Neural cell (in vitro differentiated cells): Measurements from ENCODE around the gene HSPA1A. TPM values are rescaled to one million over a fixed set of nuclear protein-coding genes. Genes with fewer than 3 reads are reported as not detected.

Source experiments
- H2AFZ ChIP-seq: fragments of 200-600, 300-800 bp; sonication (generic), shearing (Covaris generic); 2 replicates; pipeline ENCODE4 v1.6.0; 2014; ENCODE audit warnings: low read depth, mild to moderate bottlenecking, antibody characterized with exemption, low read length, moderate library complexity
- H3F3A ChIP-seq: fragments of 200-600 bp; shearing (Covaris generic); 2 replicates; pipeline ENCODE4 v1.6.1; 2016; ENCODE audit warnings: mild to moderate bottlenecking, moderate library complexity, mixed read lengths, antibody characterized with exemption, low read length; ENCODE audit not compliant: insufficient read depth, poor library complexity, severe bottlenecking
- H3K27ac ChIP-seq: fragments of 200-600, 300-800 bp; sonication (generic), shearing (Covaris generic); 2 replicates; pipeline ENCODE4 v1.5.1; 2014; ENCODE audit warnings: mild to moderate bottlenecking, low read length, moderate library complexity
- H3K27me3 ChIP-seq: fragments of 300-800, 200-600 bp; sonication (generic), shearing (Covaris generic); 2 replicates; pipeline ENCODE4 v1.6.0; 2014; ENCODE audit warnings: mild to moderate bottlenecking, low read depth, low read length, moderate library complexity; ENCODE audit not compliant: insufficient read depth
- H3K36me3 ChIP-seq: fragments of 300-800, 200-600 bp; sonication (generic), shearing (Covaris generic); 2 replicates; pipeline ENCODE4 v1.5.1; 2014; ENCODE audit warnings: mild to moderate bottlenecking, antibody characterized with exemption, low read length, moderate library complexity; ENCODE audit not compliant: insufficient read depth
- H3K4me2 ChIP-seq: fragments of 300-800, 200-600 bp; sonication (generic), shearing (Covaris generic); 2 replicates; pipeline ENCODE4 v1.6.0; 2014; ENCODE audit warnings: mild to moderate bottlenecking, low read length
- H3K4me3 ChIP-seq: fragments of 300-800, 200-600 bp; sonication (generic), shearing (Covaris generic); 2 replicates; pipeline ENCODE4 v1.5.1; 2014; ENCODE audit warnings: mild to moderate bottlenecking, low read length, moderate library complexity
- H3K79me2 ChIP-seq: fragments of 200-600 bp; shearing (Covaris generic); replicated peaks from 2 replicates; pipeline ENCODE4 v1.6.0; 2014; ENCODE audit warnings: mild to moderate bottlenecking, low read length, moderate library complexity; ENCODE audit not compliant: insufficient read depth
- H3K9ac ChIP-seq: fragments of 300-800, 200-600 bp; sonication (generic), shearing (Covaris generic); 2 replicates; pipeline ENCODE4 v1.6.1; 2016; ENCODE audit warnings: mild to moderate bottlenecking, low read length, mixed read lengths
- H3K9me2 ChIP-seq: fragments of 200-600 bp; shearing (Covaris generic); 2 replicates; pipeline ENCODE4 v1.6.1; 2016; ENCODE audit warnings: mild to moderate bottlenecking, low read length, mixed read lengths; ENCODE audit not compliant: insufficient read depth
- H3K9me3 ChIP-seq: fragments of 200-600, 300-800 bp; sonication (generic), shearing (Covaris generic); 2 replicates; pipeline ENCODE4 v1.6.1; 2016; ENCODE audit warnings: mild to moderate bottlenecking, mixed run types, low read length, moderate library complexity, mixed read lengths
- H4K20me1 ChIP-seq: fragments of 200-600 bp; shearing (Covaris generic); 2 replicates; pipeline ENCODE4 v1.6.1; 2016; ENCODE audit warnings: mild to moderate bottlenecking, mixed run types; ENCODE audit not compliant: insufficient read depth
- EP300 ChIP-seq: fragments of 450-650 bp; conservative IDR thresholded peaks from 2 replicates; pipeline ENCODE4 v1.6.1; 2014; ENCODE audit warnings: antibody characterized with exemption, mild to moderate bottlenecking, moderate library complexity; ENCODE audit not compliant: poor library complexity, severe bottlenecking
- EZH2 ChIP-seq: fragments of 200-600, 300-800 bp; shearing (Covaris generic), sonication (generic); IDR thresholded peaks from 2 replicates; pipeline ENCODE4 v1.6.1; 2014; ENCODE audit warnings: antibody characterized with exemption, low read length, borderline replicate concordance, mild to moderate bottlenecking; ENCODE audit not compliant: insufficient read depth, poor library complexity, severe bottlenecking
- MXI1 ChIP-seq: fragments of 450-650 bp; conservative IDR thresholded peaks from 2 replicates; pipeline ENCODE4 v1.6.1; 2014; ENCODE audit warnings: antibody characterized with exemption, mild to moderate bottlenecking; ENCODE audit not compliant: poor library complexity, severe bottlenecking
- POLR2AphosphoS5 ChIP-seq: IDR thresholded peaks from 2 replicates; pipeline ENCODE4 v1.6.1; 2012
- RAD21 ChIP-seq: fragments of 450-650 bp; conservative IDR thresholded peaks from 2 replicates; pipeline ENCODE4 v1.6.1; 2014; ENCODE audit warnings: antibody characterized with exemption, mild to moderate bottlenecking, moderate library complexity
- SMC3 ChIP-seq: fragments of 450-650 bp; conservative IDR thresholded peaks from 2 replicates; pipeline ENCODE4 v1.6.1; 2014; ENCODE audit warnings: antibody characterized with exemption, mild to moderate bottlenecking, moderate library complexity; ENCODE audit not compliant: poor library complexity
- TAF1 ChIP-seq: IDR thresholded peaks from 2 replicates; pipeline ENCODE4 v1.6.1; 2012; ENCODE audit warnings: low read depth
- polyA plus RNA-seq: library from polyadenylated mRNA; depleted of rRNA; stranded (reverse); fragments of >200 nt; gene quantifications from 2 replicates; pipeline ENCODE4 v1.2.3, GENCODE V29; 2014
- TF ChIP-seq, protein P1 (sequence below): IDR thresholded peaks from 2 replicates; pipeline ENCODE4 v1.6.1; 2012; ENCODE audit warnings: borderline replicate concordance
- TF ChIP-seq, protein P2 (sequence below): fragments of 450-650 bp; IDR thresholded peaks from 2 replicates; pipeline ENCODE4 v1.5.1; 2014; ENCODE audit warnings: antibody characterized with exemption, mild to moderate bottlenecking, moderate library complexity; ENCODE audit not compliant: poor library complexity, severe bottlenecking

The HSPA1A gene
- polyA plus RNA-seq, 1 donor from 2014 or later = 50.9 TPM

DNA sequence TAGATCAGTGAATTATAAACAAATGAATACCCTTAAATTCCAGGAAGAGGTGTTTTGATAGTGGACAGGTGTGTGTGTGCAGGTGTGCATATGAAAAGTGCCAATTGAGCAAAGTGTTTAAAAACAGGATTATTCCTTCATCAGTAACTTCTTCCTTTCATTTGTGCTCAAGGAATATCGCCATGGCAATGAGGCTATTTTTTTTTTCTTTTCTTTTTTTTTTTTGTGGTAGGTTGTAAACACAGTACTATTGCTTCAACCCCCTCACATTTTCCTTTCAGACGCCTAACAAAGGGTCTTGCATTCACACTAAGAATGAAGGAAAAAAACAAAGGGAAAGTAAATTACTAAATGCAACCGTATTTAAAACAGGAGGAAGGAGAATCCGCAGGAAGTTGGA is 10.2 kb downstream of the HSPA1A start:
- no peak overlapping the region for H3K4me3 ChIP-seq
- TF ChIP-seq EP300 (no peak), POLR2AphosphoS5 (no peak)
- H3K4me2 ChIP-seq = no peak overlapping the region
- no peaks in the 10 kb centered on the region for H3K36me3 ChIP-seq
- no peak overlapping the region for H3K27ac ChIP-seq
- no peak overlapping the region for H3K9ac ChIP-seq
- no peak overlapping the region for H2AFZ ChIP-seq
- no peaks in the 10 kb centered on the region for H3K9me3 ChIP-seq
- H4K20me1 ChIP-seq = no peaks in the 10 kb centered on the region
- peaks cover 3% of the 10 kb centered on the region for H3F3A ChIP-seq
- H3K79me2 ChIP-seq = peaks cover 11% of the 10 kb centered on the region
- H3K9me2 ChIP-seq = no peaks in the 10 kb centered on the region
- H3K27me3 ChIP-seq = no peaks in the 10 kb centered on the region

- Histone ChIP-seq H3K4me2 (peak overlapping the region; percentile 89), H3K27ac (peak overlapping the region; percentile 80), H2AFZ (peak overlapping the region; percentile 69), H3K9me2 (no peaks in the 10 kb centered on the region), H3K79me2 (peaks cover 24% of the 10 kb centered on the region), H3K27me3 (no peaks in the 10 kb centered on the region), H3K9ac (peak overlapping the region; percentile 63), H3K4me3 (peak overlapping the region; percentile 69), H3K9me3 (no peaks in the 10 kb centered on the region), H3F3A (peaks cover 3% of the 10 kb centered on the region), H4K20me1 (no peaks in the 10 kb centered on the region), H3K36me3 (no peaks in the 10 kb centered on the region)
- no peak for TF ChIP-seq SMC3
Observed at GRCh38 chr6:31826793-31827285, 11.5 kb downstream of the HSPA1A start.

- Histone ChIP-seq H2AFZ (peak within 1 kb of the TSS; percentile 69), H3K27ac (peak within 1 kb of the TSS; percentile 80), H3K4me2 (peak within 1 kb of the TSS; percentile 89), H3K9ac (peak within 1 kb of the TSS; percentile 70), H3K4me3 (peak within 1 kb of the TSS; percentile 69), H3F3A (peaks cover 3% of the 10 kb centered on the region), H3K79me2 (peaks cover 26% of the 10 kb centered on the region), H3K9me3 (no peaks in the 10 kb centered on the region), H4K20me1 (no peaks in the 10 kb centered on the region), H3K27me3 (no peaks in the 10 kb centered on the region), H3K9me2 (no peaks in the 10 kb centered on the region), H3K36me3 (no peaks in the 10 kb centered on the region)
- TF ChIP-seq, protein P1, sequence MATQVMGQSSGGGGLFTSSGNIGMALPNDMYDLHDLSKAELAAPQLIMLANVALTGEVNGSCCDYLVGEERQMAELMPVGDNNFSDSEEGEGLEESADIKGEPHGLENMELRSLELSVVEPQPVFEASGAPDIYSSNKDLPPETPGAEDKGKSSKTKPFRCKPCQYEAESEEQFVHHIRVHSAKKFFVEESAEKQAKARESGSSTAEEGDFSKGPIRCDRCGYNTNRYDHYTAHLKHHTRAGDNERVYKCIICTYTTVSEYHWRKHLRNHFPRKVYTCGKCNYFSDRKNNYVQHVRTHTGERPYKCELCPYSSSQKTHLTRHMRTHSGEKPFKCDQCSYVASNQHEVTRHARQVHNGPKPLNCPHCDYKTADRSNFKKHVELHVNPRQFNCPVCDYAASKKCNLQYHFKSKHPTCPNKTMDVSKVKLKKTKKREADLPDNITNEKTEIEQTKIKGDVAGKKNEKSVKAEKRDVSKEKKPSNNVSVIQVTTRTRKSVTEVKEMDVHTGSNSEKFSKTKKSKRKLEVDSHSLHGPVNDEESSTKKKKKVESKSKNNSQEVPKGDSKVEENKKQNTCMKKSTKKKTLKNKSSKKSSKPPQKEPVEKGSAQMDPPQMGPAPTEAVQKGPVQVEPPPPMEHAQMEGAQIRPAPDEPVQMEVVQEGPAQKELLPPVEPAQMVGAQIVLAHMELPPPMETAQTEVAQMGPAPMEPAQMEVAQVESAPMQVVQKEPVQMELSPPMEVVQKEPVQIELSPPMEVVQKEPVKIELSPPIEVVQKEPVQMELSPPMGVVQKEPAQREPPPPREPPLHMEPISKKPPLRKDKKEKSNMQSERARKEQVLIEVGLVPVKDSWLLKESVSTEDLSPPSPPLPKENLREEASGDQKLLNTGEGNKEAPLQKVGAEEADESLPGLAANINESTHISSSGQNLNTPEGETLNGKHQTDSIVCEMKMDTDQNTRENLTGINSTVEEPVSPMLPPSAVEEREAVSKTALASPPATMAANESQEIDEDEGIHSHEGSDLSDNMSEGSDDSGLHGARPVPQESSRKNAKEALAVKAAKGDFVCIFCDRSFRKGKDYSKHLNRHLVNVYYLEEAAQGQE = peak; percentile 77
- TF ChIP-seq EZH2 = no peak
- TF ChIP-seq, protein P2, sequence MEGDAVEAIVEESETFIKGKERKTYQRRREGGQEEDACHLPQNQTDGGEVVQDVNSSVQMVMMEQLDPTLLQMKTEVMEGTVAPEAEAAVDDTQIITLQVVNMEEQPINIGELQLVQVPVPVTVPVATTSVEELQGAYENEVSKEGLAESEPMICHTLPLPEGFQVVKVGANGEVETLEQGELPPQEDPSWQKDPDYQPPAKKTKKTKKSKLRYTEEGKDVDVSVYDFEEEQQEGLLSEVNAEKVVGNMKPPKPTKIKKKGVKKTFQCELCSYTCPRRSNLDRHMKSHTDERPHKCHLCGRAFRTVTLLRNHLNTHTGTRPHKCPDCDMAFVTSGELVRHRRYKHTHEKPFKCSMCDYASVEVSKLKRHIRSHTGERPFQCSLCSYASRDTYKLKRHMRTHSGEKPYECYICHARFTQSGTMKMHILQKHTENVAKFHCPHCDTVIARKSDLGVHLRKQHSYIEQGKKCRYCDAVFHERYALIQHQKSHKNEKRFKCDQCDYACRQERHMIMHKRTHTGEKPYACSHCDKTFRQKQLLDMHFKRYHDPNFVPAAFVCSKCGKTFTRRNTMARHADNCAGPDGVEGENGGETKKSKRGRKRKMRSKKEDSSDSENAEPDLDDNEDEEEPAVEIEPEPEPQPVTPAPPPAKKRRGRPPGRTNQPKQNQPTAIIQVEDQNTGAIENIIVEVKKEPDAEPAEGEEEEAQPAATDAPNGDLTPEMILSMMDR = no peak
- peak; percentile 99 for TF ChIP-seq POLR2AphosphoS5
- peak; percentile 69 for TF ChIP-seq MXI1
- no peak for TF ChIP-seq RAD21
- peak; percentile 86 for TF ChIP-seq TAF1
- TF ChIP-seq EP300 = no peak
- peak; percentile 19 for TF ChIP-seq SMC3
Observed at GRCh38 chr6:31827286-31828079, 12.1 kb downstream of the HSPA1A start, which contains the start of gene HSPA1B. HSPA1B (plus strand) TSS chr6:31827738; CDS start chr6:31827951, 213 bp downstream.
